SIG-M5 (cell line): ENCODE data around the gene AKAP8L.
"Not testable (repeated sequence)": the region's sequence is repeated elsewhere in the genome, so short reads cannot be mapped to it uniquely, and the experiment has no call there.

Experiments used
- DNase-seq: peaks from one replicate; lab custom pipeline; 2025; lab: John Stamatoyannopoulos, UW

AKAP8L gene

GRCh38 chr19:15379083-15379998 is 39.4 kb downstream of the AKAP8L start, which contains the start of gene AKAP8:
AKAP8 (minus strand) TSS chr19:15379787; CDS start chr19:15379731, 56 bp downstream.
- peak; percentile 70 for DNase-seq

- DNase-seq = no peak
Measured at GRCh38 chr19:15378534-15379082, 40.2 kb downstream of the AKAP8L start.

DNA sequence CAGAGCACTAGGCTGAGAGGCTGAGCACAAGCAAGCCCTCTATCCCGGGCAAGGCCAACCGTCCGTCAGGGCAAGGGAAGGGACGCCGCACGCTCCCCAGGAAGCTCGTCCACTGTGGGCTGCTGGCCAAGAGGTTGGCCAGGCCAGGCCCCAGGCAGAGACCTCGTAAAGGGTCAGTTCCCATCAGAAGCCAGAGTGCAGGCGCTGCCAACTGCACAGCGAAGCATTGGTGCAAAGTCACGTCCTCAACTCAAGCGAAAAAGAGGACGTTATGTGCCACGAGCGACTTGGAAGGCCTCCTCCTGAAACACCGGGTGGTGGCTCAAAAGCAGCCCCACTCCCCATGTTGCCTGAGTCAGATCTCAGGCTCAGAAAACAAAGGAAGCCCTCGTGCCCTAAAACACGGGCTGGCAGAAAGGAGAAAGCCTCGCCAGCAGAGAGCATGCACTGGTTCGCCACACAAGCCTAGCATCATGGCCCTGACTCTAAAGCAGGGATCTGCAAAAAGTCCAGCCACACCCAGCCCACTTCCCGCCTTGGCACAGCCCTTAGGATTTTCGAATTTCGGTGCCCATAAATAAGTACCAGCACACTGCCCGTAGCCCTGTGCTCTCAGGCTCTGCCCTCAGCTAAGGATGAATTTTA is 43.9 kb downstream of the AKAP8L start:
- DNase-seq = no peak

DNA sequence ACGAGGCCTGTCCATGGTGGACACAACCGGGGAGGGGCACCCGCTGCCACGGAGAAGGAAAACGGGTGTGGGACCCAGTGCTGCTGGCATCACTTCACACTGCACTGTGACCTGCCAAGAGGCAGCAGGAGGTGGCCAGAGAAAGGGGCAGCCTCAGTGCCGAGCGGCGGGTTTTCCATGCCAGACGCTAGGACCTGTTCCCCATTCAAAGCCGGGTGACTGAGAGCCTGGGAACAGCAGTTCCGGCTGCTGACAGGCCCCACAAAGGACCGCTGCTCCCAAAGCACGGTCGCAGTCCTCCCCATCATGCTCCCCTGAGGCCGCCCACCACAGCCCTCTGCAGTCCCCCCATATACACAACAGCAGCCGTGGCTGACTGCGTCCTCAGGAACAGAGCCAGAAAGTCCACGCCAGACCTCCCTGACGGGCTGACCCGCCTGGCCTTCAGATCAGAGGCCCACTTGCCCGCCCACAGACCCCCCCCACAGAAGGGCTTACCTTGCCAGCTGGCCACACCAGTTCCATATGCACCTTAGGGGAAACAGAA is 44.6 kb downstream of the AKAP8L start:
- no peak for DNase-seq

DNA sequence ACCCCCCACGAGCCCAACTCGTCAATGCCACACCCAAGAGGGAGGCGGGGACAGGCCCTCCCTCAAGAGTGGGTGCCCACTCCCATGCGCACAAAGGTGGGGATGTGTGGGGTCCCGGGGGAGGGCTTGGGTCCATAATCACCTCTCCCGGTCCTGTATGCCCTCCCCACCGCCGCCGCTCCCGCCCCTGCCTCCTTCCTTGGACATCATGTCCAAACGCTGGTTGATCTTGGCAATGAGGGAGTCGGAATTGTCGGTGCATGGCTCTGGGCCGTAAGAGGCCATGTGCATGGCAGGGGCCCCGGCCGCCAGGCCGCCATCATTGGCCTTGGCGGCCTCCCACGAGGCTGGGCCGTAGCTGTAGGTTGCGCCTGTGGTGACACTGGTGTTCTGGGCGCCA is 45.1 kb downstream of the AKAP8L start:
- DNase-seq = no peak

- DNase-seq = no peak
Measured at GRCh38 chr19:15372891-15373301, 45.9 kb downstream of the AKAP8L start.

DNA sequence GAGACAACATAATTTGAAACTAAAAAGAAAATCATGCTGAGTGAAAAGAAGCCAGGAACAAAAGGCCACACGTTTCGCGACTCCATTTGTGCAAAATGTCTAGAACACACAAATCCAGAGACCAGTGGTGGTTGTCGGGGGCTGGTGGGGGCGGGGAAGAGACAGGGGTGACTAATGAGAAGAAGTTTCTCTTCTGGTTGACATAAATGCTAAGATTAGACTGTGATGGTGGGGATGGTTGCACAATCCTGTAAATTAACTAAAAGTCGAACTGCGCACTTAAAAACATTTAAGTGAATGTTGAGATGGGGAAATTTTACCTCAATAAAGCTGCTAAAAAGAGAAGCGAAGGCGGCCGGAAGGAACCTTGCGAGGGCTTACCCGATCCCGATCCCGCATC is 46.3 kb downstream of the AKAP8L start:
- DNase-seq = peak; percentile 71

DNA sequence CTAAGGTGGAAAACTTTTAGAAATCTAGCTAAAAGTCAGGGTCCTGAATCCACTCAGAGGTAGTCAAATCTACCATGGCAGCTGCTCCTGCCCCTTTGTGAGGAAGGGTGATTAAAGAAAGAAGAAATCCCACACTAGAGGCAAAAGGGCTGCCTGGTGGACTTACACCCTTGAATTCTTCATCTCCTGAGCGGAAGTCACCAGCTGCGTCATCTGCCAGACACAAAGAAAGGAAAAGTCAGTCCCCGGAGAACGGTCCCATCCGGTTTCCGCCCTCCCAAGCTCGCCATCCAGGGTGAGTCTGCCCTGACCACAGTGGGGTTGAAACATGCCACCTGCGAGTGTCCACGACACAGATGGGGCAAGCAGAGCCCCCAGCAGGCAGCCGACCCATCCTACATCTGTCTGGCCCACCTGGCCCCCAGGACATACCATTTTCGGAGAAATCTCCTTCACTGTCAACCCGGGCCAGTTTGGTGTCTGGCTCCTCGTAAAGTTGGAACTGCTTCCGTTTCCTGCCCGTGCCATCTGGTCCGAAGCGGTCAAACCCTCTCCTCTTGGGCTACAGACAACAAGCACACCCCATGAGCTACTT is 46.9 kb downstream of the AKAP8L start:
- DNase-seq = no peak

DNA sequence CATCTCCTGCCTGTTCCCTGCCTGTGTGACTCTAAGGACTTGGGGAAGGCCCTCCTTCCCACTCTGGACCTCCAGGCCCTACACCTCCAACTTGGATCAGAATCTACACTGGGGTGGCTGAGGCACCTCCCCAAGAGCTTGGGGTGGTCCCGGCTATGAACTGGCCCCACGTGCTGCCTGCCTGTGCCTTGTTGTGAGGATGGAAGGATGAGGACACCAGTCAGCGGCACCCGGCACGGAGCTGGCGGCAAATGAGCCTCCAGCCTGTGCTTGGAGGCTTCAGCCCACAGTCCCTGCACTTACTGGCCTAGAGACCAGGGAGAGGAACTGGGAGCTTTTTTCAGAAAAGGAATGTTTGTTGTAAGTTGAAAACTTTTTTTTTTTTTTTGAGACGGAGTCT is 47.7 kb downstream of the AKAP8L start:
- DNase-seq = no peak

- DNase-seq = no peak
Measured at GRCh38 chr19:15369594-15369891, 49.2 kb downstream of the AKAP8L start.

- no peak for DNase-seq
Measured at GRCh38 chr19:15368798-15369593, 49.8 kb downstream of the AKAP8L start.

DNA sequence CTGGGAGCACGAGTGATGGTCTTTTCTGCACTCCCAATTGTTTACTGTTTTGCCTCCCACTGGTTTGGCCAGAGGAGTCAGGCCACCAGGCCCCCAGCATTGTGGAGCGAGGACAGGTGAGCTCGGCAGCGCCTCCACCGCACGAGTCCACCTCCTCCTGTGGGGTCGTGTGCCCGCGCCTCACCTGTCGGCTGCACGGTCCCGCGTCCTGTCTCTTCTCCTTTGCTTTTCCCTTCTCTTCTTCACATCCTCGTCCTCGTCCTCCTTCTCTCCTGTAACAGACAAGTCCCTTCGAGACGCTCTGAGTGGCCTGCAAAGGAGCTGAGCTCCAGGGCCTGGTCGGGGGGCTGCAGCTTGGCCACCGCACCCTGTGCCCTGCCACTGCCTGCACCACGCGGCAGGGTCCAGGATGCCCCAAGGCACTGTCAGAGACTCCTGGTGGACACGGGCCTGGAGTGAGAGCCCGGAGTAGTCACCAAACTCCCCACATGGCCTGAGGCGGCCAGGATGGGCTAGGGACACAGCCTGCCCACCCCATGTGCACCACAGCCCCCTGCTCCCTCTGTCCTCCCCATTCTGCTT is 50.6 kb downstream of the AKAP8L start:
- no peak for DNase-seq

GRCh38 chr19:15367439-15367838 is 51.3 kb downstream of the AKAP8L start:
- no peak for DNase-seq

DNA sequence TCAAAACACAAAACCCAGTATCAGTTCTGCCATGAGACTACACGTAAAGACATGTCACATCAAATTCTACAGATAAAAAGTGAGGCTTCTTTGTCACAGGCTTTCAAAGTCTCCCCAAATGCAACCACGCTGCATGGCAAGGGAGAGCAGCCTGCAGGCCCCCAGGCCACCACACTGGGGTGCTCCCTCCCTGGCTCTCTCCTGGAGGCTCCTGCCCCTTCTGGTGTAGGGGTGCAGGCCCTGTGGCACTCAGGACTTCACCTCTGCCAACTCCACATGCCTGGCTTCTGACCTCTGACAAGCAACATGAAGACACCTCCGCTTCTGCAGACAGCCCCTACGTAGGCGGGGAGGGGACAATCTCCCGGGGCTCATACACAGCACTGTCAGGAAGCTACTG is 53.5 kb downstream of the AKAP8L start:
- no peak for DNase-seq

- DNase-seq = not testable (repeated sequence)
Measured at GRCh38 chr19:15363791-15364190, 55.0 kb downstream of the AKAP8L start.

DNA sequence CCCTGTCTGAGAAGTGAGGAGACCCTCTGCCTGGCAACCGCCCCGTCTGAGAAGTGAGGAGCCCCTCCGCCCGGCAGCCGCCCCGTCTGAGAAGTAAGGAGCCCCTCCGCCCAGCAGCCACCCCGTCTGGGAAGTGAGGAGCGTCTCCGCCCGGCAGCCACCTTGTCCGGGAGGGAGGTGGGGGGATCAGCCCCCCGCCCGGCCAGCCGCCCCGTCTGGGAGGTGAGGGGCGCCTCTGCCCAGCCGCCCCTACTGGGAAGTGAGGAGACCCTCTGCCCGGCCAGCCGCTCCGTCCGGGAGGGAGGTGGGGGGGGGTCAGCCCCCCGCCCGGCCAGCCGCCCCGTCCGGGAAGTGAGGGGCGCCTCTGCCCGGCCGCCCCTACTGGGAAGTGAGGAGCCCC is 55.7 kb downstream of the AKAP8L start:
- not testable (repeated sequence) for DNase-seq

DNA sequence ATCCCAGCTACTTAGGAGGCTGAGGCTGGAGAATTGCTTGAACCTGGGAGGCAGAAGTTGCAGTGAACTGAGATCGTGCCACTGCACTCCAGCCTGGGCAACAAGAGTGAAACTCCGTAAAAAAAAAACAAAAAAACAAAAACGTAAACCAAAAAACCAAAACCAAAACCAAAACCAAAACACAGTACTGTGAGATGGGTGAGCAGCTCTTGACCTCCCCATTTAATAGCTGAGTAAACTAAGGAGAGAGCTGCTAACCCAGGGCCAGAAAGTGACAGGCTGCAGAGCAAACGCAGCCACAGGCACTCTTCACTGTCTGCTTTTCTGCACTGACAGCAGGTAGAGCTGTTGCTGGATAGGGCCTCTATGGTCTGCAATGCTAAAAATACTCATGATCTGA is 58.8 kb downstream of the AKAP8L start:
- not testable (repeated sequence) for DNase-seq

- no peak for DNase-seq
Measured at GRCh38 chr19:15358918-15359317, 59.9 kb downstream of the AKAP8L start.

DNA sequence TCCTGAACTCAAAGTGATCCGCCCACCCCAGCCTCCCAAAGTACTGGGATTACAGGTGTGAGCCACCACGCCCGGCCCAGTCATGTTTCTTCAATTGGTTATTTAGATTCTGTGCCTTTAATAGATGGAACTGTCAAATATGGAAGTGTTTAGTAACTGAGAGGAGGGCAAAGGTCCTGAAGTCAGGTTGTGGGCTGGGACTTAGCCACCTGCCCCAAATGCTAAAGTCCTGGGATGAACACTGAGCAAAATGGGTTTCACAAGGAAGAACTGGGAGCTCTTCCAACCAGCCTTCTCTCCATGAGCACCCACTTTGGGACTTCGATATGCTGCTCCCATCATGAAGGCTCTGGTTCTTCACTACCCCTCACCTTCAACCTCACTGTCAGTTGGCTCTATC is 60.9 kb downstream of the AKAP8L start:
- DNase-seq = no peak

- DNase-seq = no peak
Measured at GRCh38 chr19:15354566-15355296, 64.1 kb downstream of the AKAP8L start.

DNA sequence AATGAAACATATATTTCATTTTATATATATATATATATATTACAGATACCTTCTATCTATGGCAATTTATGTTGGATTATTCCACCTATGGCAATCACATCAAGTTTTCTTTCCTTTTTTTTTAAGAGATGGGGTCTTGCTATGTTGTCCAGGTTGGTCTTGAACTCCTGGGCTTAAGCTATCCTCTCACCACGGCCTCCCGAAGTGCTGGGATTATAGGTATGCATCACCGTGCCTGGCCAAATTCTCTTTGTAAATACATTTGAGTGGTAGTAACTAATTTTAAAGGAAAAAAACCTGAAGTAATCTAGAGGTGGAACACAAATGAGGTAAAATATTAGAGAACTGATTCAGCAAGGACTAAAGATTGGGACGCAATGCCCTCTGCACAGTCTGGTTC is 64.9 kb downstream of the AKAP8L start:
- no peak for DNase-seq
